NCI-H2196 (cell line): Measurements from ENCODE around the gene DNAJC16.
A peak's percentile ranks its signal among the peaks of the same experiment; 100 is the strongest.
"Not testable (repeated sequence)": the region's sequence is repeated elsewhere in the genome, so short reads cannot be mapped to it uniquely, and the experiment has no call there.

Experiments
- DNase-seq: peaks from one replicate; lab custom pipeline; 2025; ENCODE audit not compliant: unreplicated experiment; lab: John Stamatoyannopoulos, UW

The DNAJC16 gene

DNA sequence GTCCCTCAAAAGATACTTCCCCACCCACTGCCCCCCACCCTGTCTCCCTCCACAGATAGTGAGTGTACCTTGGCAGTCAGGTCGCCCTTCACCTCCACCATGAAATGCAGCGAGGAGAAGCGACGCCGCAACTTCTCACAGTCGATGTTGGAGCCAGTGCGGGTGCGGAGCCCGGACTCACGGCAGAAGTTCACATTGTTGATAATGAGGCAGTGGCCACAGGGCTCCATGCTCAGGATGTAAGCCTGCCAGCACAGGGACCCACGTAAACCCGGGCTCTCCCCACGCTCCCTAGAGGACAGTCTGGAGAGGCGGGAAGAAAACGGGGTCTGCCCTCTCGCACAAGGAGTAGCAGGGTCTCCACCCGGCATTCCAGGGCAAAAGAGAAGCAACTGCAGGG, 19.8 kb upstream of the DNAJC16 start:
- no peak for DNase-seq

DNA sequence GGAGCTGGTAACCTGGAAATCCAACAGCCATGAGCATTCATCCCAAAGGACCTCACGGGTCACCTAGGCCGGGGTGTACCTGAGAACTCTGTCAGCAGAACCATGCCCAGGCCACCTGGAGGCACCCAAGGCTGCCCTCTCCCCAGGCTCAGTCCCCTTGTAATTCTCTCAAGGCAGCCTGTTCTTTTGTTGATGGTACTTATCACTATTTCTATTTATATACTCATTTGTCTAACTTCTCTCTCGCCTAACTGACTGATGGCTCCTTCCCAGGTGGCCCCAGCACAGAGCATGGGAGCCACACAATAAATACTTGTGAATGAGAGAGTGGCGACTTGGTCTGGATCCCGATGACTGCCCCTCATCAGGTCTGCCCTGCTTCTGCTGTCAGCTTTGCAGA, 19.4 kb upstream of the DNAJC16 start:
- DNase-seq, result no peak

DNA sequence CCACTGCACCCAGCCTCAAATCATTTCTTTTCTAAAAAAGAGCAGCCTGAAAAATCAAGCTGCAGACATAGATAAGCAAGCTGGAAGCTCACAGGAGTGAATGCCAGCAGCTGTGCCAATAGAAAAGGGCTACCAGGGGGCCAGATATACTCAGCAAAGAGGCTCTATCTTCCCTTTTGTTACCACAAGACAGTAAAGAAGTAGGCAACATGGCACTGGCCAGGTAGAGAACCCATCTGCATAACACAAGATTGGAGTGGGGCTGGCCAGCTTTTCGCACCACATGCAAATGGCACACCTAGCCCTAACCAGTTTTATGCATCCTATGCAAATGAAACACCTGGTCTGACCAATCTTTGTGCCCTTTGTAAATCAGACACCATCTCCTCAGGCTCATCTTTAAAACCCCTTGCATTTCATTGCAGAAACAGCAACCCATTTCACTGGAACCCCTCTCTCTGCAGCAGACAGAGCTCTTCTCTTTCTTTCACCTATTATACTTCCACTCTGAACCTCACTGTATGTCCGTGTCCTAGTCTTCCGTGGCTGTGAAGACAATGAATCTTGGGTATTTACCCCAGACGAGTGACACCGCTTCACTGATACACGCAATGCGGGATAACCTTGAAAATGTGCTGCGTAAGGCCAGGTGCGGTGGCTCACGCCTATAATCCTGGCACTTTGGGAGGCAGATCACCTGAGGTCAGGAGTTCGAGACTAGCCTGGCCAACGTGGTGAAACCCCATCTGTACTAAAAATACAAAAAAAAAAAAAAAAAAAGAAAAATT, 17.8 kb upstream of the DNAJC16 start:
- DNase-seq, result no peak

DNA sequence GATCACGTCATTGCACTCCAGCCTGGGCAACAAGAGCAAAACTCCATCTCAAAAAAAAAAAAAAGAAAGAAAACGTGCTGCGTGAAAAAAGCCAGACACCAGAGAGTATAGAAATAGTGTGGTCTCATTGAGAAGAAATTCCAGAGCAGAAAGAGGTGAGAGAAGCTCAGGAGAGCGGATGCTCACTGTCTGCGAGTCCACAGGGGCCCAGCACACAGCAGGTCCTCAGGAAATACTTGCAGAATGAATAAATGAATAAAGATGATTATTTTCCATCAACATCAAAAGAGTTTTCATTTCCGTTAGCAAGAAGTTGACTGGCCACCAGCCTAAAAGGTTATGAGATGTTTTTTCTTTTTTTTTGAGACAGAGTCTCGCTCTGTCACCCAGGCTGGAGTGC, 17.1 kb upstream of the DNAJC16 start:
- DNase-seq, result no peak

DNA sequence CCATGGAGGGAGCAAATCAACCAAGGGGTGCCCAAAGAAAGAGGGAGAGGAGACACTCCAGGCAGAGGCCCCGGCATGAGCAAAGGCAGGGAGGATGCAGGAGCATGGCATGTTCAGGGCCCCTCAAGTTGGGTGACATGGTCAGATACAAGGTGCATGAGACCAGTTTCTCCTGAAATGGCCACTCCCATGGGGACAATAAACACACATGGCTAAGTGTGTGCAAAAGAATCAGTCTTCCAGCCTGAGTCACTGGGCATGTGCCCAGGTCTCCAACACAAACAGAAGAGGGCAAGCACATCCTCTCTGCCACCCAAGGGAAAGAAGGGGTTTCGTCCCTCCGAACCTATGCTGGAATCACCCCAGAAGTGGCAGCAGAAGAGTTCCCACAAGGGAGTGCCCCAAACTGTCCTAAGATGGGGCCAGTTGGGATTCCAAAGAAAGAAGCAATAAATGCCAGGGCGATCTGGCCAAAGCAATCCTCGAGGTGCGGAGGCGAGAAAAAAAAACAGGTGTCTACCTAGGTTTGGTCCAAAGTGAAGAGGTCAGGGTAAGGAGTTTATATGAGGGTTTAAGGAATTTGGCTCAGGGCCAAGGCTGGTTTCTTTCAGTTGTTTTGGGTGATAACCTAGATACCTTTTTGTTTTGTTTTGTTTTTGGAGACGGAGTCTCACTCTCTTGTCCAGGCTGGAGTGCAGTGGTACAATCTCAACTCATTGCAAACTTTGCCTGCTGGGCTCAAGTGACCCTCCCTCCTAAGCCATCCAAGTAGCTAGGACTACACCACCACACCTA, 15.8 kb upstream of the DNAJC16 start:
- DNase-seq, result no peak

DNA sequence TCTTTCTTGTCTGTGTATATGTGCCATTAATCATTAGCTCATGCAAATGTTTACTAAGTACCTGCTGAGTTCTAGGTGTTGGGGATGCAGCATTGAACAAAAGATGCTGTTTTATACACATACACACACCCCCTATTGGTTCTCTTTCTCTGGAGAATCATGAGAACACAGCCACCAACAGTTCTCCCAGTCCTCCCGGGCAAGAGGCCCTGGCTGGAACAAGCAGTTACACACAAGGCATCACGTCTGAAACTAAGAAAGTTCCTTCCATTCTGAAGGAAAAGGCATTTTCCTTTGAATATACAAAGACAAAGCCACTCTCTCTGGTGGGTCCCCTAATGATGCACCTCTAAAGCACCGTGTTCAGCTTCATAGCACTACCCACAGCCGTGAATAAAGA, 13.5 kb upstream of the DNAJC16 start:
- no peak for DNase-seq

DNA sequence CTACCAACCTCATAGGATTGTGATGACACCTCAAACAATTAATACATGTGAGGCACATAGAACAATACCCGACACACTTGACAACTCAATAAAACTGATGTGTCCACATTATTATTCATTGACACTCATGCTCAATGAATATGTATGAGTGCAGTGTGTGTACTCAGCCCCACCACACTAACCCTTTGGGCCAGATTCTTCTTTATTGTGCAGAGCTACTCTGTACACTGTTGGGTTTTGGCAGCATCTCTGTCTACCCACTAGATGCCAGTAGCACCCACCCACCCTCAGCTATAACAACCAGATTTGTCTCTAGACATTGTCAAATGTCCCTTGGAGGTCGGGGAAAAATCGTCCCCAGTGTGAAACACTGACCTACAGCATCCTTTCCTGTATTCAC, 12.7 kb upstream of the DNAJC16 start:
- no peak for DNase-seq

DNA sequence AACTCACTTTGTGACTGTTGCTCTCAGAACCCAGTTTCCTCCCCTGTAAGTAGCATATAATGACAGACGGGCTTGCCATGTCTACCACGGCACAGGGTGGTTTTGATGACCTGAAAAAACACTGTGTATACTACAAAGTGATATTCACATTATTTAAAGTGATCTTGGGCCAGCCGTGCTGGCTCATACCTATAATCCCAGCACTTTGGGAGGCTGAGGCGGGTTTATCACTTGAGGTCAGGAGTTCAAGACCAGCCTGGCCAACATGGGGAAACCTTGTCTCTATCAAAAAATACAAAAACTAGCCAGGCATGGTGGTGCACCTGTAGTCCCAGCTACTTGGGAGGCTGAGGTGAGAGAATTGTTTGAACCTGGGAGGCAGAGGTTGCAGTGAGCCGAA, 12.1 kb upstream of the DNAJC16 start:
- not testable (repeated sequence) for DNase-seq

DNA sequence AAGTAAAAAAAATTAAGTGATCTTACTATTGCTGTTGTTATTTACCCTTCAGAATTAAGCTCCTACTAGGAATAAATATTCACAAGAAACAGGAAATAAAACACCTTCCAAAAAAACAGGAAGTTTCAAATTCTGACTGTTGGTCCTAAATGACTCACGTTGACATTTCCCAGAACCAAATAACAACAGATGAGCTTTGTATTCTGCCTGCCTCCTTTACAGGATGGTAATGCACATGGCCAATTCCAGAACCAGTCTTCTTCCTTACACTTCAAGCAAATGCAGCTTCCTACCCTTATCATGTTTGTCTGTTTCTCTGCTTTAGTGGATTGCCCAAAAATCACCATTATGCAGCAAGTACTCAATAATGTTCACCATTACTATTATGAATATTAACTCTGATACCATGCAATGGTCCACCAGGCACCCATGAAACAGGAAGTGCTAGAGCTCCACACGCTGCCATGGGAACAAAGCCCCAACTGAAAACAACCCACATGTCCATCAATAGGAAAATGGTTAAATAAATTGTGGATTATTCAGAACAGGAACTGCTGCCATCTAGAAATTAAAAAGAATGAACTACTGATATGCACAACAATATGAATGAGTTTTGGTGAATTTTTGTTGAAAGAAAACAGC, 11.5 kb upstream of the DNAJC16 start:
- DNase-seq, result no peak

DNA sequence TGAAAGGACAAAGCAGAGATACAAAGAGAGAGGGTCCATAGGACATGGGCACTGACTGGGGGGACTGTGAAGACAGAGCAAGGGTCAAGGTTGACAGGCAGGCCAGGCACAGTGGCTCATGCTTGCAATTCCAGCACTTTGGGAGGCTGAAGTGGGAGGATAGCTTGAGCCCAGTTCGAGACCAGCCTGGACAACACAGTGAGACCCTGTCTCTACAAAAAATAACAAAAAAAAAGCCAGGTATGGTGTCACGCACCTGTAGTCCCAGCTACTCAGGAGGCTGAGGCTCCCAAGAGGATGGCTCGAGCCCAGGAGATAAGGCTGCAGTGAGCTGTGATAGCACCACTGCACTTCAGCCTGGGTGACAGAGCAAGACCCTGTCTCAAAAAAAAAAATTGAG, 7.0 kb upstream of the DNAJC16 start:
- DNase-seq, result no peak

DNA sequence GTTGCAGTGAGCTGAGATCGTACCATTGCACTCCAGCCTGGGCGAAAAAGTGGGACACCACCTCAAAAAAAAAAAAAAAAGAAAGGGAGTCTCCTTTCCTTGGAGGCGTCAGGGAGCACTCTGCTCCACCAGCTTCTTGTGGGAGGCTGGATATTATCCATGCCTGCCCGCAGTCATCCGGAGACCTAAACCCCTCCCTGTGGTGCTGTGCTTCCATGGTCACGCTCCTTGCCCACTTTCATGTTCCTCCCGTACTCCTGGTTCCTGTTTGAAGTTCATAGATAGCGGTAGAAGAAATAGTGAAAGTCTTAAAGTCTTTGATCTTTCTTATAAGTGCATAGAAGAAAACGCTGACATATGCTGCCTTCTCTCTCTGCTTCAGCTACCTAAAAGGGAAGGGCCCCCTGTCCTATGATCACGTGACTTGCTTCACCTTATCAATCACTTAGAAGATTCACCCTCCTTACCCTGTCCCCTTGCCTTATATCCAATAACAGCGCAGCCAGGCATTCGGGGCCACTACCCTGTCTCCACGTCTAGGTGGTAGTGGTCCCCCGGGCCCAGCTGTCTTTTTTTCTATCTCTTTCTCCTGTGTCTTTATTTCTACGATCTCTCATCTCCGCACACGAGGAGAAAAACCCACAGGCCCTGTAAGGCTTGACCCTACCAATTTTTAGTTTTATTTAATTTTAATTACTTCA, 5.3 kb upstream of the DNAJC16 start:
- DNase-seq, result not testable (repeated sequence)

DNA sequence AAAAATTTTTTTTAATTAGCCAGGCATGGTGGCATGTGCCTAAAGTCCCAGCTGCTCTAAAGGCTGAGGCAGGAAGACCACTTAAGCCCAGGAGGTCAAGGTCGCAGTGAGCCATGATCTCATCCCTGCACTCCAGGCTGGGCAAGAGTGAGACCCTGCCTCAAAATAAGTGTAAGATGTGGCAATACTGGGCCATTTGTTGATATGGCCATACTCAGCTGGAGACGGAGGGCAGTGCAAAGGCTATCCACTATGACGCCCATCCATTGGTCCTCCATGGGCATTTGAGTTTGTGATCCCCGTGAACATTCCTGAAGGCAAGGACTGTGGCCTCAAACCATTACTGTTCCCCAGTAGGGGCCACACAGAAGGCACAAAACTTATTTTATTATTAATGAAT, 4.1 kb upstream of the DNAJC16 start:
- DNase-seq, result no peak

DNA sequence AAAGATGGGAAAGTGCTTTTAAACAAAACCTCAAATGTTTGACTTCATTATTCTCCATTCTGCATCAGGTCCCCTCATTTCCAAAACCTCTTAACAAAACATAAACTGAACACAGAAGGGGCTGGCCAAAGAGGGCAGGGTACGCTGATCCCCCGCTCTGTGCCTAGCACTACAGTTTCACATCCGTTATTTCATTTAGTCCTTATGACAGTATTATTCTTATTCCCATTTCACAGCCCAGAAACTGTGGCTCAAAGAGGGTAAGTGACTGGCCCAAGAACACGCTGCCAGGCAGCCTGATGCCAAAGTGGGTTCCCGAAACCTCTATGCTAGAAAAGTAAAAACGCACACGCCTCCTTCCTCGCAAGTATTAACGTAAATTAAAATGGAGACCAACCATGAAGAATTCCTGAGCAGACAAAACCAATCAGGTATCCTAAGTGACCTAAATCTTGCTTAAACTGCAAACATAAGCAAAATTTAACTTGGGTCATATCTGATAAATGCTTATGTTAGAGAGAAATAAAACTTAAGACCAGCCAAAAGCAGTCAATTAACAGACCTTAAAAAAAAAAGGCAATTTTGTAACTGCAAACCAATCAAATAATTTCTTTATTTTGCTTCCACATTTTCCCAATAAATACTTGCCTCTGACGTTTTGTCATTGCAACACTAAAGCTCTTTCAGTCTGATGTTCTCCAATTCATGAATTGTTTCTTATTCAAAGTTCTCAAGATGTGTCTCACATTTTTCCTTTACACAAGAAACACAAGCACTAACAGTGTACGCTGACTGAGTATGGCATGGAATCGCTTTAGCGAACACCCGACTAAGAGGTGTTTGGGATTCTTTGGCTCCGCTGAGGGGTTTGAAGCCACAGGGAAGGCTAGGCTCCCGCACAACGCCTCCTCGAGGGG, 3.3 kb upstream of the DNAJC16 start:
- no peak for DNase-seq

DNA sequence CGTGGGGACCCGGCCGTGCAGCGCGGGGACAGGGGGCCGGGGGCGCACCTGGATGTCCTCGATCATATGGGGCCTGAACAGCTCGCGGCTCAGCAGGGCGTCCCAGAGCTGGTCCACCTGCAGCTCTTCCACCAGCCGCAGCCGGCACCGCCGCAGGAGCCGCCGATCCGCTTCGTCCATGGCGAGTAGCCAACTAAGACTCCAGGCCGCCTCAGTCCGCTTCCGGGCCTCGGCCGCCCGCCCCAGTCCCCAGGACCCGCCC, 2.7 kb upstream of the DNAJC16 start, which contains the start of gene CASP9:
Gene CASP9 (minus strand): TSS at position 195 of the 262 bp plus-strand sequence. CDS start 15 bp downstream, at position 180.
- DNase-seq, result no peak

DNA sequence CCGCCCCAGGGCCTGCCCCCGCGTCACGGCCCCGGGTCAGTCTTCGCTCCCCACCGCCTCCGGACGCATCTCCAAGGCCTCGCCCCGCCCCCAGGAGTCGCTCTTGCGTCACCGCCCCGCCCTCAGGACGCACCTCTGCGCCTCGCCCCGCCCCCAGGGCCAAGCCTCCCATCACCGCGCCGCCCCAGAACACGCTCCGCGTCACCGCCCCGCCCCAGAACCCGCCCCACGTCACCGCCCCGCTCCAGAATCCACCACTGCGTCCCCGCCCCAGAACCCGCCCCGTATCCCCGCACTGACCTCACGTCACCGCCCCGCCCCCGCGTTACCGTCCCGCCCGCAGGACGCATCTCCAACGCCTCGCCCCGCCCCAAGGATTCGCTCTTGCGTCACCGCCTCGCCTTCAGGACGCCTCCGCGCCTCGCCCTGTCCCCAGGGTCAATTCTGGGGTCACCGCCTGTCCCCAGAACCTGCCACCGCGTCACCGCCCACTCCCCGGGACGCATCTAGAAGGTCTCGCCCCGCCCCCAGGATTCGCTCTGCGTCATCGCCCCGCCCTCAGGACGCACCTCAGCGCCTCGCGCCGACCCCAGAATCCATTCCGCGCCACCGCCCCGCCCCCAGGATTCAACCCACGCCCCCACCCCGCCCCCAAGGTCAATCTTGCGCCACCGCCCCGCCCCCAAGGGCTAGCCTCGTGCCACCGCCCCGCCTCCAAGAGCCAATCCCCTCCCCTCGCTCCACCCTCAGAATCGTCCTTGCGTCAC, 2.2 kb upstream of the DNAJC16 start:
- DNase-seq, result peak; percentile 99

DNA sequence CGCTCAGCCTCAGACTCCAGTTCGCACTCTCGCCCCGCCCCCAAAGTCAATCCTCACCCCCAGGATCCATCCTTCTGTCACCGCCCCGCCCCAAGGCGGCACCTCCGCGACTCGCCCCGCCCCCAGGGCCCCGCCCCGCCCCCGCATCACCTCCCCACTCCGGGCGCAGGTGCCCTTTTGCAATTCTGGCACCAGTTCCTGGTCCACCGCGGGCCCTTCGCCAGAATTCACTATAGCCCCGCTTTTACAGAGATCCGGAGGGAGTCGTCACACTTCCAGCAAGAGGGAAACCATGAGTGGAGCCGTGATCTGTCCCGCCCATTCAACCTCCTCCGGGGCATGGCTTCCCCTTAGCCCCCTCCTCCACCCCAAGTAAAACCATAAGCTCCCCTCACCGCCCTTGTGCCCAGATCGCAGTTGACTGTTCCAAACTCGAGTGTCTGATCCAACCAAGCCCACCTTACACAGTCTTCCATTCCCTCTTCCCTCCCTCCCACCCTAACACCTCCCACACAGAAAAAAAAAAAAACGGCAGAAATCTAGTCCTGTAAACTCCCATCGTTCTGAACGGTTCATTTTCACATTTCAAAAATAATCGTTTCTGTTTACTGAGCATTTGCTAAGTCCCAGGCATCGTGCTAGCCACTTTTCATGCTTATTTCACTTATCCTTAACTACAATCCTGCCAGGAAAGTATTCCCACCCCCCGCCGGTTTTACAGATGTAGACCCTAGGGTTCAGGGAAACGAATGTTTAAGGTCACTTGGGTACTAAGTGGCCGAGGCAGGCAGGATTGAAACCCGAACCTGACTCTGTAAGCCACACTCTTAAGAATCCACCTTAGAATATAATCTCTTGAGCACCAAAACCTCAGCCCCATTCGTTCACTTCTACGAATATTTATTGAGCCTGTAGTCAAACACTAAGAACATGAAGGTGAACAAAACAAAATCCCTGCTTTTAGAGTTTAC, 1.3 kb upstream of the DNAJC16 start:
- peak; percentile 41 for DNase-seq

DNA sequence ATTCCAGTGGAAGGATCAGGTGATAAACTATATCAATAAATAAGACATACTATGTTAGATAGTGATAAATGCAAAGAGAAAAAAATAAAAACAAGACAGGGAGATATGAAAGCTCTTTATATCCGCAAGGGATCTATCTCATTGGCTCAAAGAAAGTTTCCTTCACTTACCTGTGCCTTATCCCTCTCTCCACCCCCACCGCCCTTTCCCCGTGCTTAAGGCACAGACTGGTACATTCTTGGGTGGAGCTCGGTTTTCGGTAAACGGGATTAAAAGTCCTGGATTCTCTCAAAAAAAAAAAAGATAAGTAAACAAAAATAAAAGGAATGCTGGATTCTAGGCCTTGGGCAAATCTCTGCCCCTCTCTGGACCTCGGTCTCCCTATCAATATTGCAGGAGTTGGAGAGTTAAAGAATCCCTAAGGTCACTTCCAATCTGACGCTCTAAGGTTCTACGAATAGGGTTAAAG, 593 bp upstream of the DNAJC16 start:
- DNase-seq, result no peak

DNA sequence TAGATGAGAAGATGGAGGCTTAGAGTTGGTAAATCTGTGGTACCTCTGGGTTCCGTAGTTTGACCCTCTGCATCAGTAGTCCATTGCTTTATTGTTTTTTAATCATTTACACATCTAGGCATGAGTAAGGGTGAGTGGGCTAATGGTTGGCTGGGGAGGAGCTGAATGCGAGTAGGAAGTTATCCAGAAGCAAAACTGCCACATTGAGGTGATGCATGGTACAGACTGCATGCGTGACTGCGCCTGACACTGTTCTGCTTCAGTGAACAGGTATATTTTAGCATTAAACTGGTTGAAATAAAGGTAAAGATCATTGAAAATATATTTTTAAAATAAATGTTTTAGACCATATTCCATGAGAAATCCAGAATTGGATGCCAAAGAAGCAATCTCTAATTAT, 4.4 kb downstream of the DNAJC16 start:
- DNase-seq, result no peak
